ENCODE measurements around the gene LARGE1.

Gene LARGE1

GRCh38 chr22:33260498-33260897 lies 659.8 kb downstream of the LARGE1 start:
- TF ChIP-seq, protein P1, sequence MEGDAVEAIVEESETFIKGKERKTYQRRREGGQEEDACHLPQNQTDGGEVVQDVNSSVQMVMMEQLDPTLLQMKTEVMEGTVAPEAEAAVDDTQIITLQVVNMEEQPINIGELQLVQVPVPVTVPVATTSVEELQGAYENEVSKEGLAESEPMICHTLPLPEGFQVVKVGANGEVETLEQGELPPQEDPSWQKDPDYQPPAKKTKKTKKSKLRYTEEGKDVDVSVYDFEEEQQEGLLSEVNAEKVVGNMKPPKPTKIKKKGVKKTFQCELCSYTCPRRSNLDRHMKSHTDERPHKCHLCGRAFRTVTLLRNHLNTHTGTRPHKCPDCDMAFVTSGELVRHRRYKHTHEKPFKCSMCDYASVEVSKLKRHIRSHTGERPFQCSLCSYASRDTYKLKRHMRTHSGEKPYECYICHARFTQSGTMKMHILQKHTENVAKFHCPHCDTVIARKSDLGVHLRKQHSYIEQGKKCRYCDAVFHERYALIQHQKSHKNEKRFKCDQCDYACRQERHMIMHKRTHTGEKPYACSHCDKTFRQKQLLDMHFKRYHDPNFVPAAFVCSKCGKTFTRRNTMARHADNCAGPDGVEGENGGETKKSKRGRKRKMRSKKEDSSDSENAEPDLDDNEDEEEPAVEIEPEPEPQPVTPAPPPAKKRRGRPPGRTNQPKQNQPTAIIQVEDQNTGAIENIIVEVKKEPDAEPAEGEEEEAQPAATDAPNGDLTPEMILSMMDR (IDR thresholded peaks at IDR 0.05), result no peak

DNA sequence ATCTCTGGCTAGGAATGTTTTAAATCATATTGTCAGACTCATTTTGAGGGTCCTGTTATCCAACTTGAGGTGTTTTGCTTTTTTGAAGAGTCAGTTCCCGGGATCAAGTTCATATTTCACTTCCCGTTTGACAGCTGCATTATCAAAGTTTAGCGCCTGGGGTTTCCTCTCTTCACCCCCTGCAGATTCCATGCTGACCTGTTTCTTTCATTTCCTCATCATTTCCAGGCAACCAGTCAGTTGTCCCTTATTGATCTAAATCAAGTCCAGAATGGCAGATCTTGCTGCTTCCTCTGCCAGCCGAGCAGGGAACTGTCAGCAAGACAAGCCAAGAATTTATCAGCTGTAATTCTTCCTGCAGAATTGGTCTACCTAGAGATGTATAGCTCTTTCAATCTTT lies 664.5 kb downstream of the LARGE1 start:
- TF ChIP-seq, protein P1 (IDR thresholded peaks at IDR 0.05), result no peak

GRCh38 chr22:33248948-33249347 lies 671.3 kb downstream of the LARGE1 start:
- TF ChIP-seq, protein P1 (IDR thresholded peaks at IDR 0.05), result no peak

- TF ChIP-seq, protein P1 (IDR thresholded peaks at IDR 0.05), result no peak
Observed at GRCh38 chr22:33247758-33248157, 672.5 kb downstream of the LARGE1 start.

DNA sequence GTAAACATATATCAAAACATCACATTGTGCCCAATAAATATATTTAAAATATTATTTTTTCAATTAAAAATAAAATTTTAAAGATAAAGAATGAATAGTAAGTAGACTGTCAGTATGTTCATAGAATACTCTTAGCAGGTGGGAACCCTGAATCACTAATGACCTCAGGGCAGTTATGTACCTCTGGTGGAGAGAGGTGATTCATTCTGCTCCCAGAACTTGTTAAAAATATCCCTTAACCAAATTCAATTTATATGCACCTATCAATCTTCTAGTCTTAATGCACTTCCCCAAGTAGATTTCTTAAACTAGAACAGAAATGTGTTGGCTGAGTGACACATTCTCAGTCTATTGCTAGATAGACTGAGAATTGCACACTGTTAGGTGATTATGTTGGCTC lies 678.2 kb downstream of the LARGE1 start:
- TF ChIP-seq, protein P1 (IDR thresholded peaks at IDR 0.05), result no peak

- TF ChIP-seq, protein P1 (IDR thresholded peaks at IDR 0.05), result no peak
Observed at GRCh38 chr22:33240888-33241475, 679.3 kb downstream of the LARGE1 start.

- TF ChIP-seq, protein P1 (IDR thresholded peaks at IDR 0.05), result no peak
Observed at GRCh38 chr22:33232071-33232470, 688.2 kb downstream of the LARGE1 start.

GRCh38 chr22:33227791-33228190 lies 692.5 kb downstream of the LARGE1 start:
- TF ChIP-seq, protein P1 (IDR thresholded peaks at IDR 0.05), result no peak
